Measurements from ENCODE around the gene NOL4L. TPM values are rescaled to one million over a fixed set of nuclear protein-coding genes. Genes with fewer than 3 reads are reported as not detected.

The NOL4L gene
- polyA plus RNA-seq, 5 donors, result 31.0 to 41.4 (median 39.2) TPM

DNA sequence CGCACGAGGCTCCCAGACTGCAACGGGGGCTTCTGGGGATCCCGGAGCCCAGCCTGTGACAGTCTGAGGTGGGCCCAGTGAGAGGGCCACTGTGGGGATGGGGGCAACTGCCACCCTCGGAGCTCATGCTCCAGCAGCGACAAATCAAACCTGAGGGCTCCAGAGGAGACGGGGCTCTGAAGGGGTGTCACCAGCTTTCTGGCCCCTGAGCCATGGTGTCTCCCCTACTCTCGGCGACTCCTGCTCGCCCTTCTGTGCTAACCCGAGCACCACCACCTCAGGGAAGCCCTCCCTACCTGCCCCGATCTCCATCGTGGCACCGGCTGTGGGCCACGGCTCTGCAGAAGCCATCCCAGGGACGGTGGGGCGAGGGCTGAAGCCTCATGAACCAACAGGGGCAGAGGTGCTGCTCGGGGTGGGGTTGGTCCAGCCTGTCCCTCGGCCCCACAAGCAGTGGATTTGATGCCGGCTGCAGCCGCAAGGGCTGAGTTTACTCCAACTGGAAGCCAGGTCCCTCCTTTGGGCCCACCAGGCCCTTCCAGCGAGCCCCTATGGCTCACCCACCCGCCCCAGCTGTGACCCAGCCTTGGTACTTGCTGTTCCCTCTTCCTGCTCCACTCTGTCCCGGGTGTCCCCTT lies 124.3 kb downstream of the NOL4L start:
- DNase-seq, result no peak

- DNase-seq, result no peak
These were observed 124.9 kb downstream of the NOL4L start for GRCh38 chr20:32460231-32460630.

- no peak for DNase-seq
These were observed 126.3 kb downstream of the NOL4L start for GRCh38 chr20:32458837-32459220.

DNA sequence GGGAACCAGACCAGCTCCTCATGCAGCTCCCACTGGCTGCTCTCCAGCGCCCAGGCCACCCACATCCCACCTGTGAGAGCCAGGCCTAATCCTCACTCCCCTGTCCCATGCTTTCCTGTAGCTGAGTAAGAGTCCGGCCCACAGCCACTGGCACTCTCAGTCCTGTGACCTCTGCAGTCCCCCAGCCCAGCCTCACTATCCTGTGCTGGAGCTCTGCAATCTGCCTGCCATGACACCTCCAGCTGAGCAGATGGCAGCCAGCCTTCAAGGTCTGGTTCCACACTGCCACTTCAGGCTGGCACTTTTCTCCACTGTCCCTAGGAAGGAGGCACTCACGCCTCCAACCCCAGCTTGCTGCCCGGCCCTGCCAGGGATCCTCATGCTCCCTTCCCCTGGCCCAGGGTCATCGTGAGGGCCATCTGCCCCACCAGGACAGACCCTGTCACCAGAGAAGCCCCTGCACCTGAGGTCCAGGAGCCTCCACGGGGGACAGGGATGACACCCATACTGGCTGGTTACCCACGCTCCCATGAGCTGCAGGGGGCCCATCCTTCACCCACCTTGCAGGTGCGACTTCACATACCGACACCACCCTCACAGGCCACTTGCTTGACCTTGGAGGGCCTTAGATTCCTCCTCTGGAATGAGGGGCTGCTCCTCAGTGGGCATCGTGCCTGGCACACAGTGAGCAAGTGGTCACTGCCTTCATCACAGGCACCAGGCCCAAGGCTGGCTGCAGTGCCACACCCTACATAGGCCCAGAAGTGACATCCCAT lies 126.9 kb downstream of the NOL4L start:
- DNase-seq, result no peak

- DNase-seq, result no peak
These were observed 127.6 kb downstream of the NOL4L start for GRCh38 chr20:32457479-32457986.

DNA sequence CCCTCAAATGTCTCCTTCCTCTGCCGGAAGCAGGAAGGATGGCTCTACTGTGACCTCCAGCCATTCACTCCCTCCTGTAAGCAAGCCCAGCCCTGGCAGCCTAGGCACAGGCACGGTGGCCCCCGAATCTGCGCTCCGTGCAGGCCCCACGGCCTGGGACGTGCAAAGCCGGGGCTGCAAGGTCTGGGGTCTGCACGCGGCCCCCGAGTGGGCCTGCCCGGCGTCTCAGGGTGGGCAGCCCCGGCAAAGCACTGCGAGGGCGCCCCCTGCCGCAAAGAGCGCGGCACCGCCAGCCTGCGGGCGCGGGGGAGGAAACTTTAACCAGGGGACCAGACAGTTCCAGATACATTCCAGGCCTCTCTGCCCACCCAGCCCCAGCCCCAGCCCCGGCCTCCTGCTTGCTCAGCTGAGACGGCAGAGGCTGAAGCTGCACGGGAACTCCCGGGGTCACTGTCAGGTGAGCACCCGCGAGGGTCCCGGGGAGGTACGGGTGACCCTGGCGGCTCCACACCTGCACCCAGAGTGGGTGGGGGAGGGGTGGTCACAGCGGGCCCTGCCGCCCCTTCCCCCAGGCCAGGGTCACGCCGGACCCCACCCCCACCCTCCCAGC lies 128.2 kb downstream of the NOL4L start:
- DNase-seq, result no peak

GRCh38 chr20:32455901-32456701 lies 129.0 kb downstream of the NOL4L start:
- no peak for DNase-seq

DNA sequence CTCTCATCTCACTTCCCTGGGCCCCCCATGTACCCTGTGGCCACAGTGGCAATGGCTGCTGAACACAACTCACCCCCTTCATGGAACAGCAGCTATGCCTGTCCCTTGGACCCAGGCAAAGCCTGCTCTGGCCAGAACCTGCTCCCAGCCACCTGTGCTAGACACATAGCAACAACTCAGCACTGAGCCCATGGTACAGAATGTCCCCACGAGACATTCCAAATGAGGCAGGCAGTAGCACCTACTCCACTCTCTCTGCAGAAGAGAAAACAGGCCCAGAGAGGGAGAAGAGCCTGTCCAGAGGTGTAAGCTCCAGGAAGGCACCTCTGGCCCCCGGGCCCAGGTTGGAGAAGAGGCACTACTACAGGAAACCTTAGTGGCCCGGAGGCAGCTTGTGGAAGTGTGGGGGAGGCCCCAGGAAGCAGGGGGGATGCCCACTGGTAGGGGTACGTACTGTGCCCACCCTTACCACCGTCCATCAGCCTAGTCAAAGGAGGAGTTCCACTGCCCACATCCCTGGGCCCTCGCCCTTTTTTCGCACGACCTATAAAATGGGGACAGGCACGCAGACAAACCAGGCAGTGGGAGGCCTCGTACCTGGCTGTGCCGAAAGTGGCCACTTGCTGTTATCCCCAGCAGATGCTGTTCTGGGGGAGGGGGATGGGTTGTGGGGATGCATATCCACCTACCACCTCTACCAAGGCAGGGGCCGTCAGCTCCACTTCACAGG lies 129.8 kb downstream of the NOL4L start:
- no peak for DNase-seq

GRCh38 chr20:32454164-32455145 lies 130.7 kb downstream of the NOL4L start:
- no peak for DNase-seq

GRCh38 chr20:32453467-32454163 lies 131.5 kb downstream of the NOL4L start:
- DNase-seq, result no peak

DNA sequence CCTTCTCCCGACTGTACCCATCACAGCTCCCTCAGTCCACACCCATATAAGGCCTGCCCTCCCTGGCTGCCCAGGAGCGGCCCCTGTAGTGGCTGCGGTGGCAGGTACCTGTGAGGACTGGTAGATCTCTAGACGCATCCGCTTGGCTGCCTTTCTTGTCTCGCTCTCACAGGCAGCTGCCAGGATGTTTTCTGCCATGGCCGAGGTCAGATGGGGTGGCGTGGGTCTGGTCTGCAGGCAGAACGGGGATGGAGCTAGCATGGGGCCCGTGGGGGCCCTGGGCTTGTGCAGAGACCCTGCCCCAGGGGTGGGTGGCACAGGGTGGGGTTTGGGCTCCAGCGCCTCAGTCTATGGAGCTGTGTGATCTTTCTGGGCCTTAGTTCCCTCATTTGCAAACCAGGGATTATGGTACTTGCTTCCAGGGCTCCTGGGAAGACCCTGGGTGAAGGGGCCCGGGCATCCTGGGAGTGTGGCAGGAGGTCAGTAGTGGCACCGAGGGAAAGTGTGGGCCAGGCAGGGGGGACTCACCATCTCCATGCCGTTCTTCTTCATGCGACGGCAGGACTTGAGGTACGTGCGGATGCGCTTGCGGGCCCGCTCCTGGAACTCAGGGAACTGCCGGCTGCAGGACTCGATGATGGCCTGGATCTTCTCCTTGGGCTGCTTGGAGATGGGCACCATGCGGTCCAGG lies 132.2 kb downstream of the NOL4L start:
- DNase-seq, result no peak

GRCh38 chr20:32451682-32452461 lies 133.3 kb downstream of the NOL4L start:
- no peak for DNase-seq

- DNase-seq, result no peak
These were observed 133.8 kb downstream of the NOL4L start for GRCh38 chr20:32451340-32451681.

- DNase-seq, result no peak
These were observed 134.6 kb downstream of the NOL4L start for GRCh38 chr20:32450484-32451061.

- no peak for DNase-seq
These were observed 135.2 kb downstream of the NOL4L start for GRCh38 chr20:32449890-32450401.

DNA sequence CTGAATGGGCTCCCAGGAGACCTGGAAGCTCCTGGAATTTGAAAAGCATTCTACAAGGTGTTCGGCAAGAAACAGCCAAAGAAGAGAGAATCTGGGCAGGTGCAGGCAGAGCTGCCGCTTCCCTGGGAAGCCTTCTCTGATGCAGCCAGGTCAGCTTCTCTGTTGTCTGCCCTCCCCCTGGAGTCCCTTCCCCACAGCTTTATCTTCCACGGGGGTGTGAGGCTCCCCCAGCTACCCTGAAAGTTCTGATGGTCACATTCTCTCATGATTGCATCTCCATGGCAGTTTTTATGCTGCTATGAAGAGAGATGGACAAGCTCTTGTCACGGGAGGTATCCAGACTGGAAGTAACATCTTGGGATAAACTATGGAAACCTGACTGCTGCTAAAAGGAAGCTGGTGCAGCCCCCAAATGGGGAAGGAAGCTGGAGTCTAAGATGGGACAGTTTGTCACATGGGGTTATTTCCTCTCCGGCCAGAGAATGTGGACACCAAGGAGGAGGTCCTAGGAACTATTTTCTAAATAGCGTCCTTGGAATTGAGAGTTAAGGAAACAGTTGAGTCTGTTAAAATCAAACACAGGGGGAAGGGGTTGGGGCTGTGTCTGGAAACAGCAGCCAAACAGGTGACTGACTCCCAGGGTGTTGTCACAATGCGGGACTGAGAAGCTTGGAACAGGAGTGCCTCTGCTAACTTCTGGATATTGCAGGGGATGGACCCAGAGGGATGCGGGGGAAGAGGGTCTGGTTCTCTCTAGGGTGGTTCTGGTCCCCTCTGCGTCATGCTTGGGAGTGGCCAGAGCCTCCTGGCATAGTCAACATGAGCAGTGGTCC lies 135.9 kb downstream of the NOL4L start:
- no peak for DNase-seq

Data from right lung (tissue), 5 donors.